SK-N-MC (cell line): ENCODE measurements around the gene RER1.

Source experiments
- DNase-seq: peaks from one replicate; pipeline ENCODE4 v3.0.0-alpha.2; 2011; ENCODE audit warnings: low read depth, low spot score
- H3K27ac ChIP-seq: fragments of 200-600 bp; sonication (generic); 2 replicates; pipeline ENCODE4 v1.5.1; 2016; ENCODE audit warnings: mixed run types
- H3K36me3 ChIP-seq: fragments of 200-600 bp; sonication (generic); 2 replicates; pipeline ENCODE4 v1.6.1; 2017; ENCODE audit warnings: antibody characterized with exemption, low read length, mixed read lengths; ENCODE audit not compliant: insufficient read depth
- H3K4me3 ChIP-seq: fragments of 200-600 bp; sonication (generic); 2 replicates; pipeline ENCODE4 v1.5.1; 2016
- H3K9ac ChIP-seq: fragments of 200-600 bp; sonication (generic); 2 replicates; pipeline ENCODE4 v1.8.0; 2017; ENCODE audit warnings: mixed run types, mixed read lengths; ENCODE audit not compliant: insufficient read length
- H3K9me3 ChIP-seq: fragments of 200-600 bp; sonication (generic); 2 replicates; pipeline ENCODE4 v1.6.1; 2017; ENCODE audit warnings: low read depth, mild to moderate bottlenecking, antibody characterized with exemption, low read length, moderate library complexity, mixed read lengths
- EZH2 ChIP-seq: fragments of 200-600 bp; sonication (generic); IDR thresholded peaks from one replicate; pipeline ENCODE4 v1.6.1; 2017; ENCODE audit warnings: antibody characterized with exemption
- FOXP2 ChIP-seq: optimal IDR thresholded peaks from 2 replicates; pipeline ENCODE3; 2011; ENCODE audit warnings: mild to moderate bottlenecking, moderate library complexity; ENCODE audit not compliant: insufficient read depth; ENCODE audit errors: extremely low read length, control extremely low read depth
- POLR2AphosphoS5 ChIP-seq: IDR thresholded peaks from 2 replicates; pipeline ENCODE4 v1.6.1; 2012; ENCODE audit warnings: mild to moderate bottlenecking, low read depth, low read length, borderline replicate concordance

The RER1 gene

DNA sequence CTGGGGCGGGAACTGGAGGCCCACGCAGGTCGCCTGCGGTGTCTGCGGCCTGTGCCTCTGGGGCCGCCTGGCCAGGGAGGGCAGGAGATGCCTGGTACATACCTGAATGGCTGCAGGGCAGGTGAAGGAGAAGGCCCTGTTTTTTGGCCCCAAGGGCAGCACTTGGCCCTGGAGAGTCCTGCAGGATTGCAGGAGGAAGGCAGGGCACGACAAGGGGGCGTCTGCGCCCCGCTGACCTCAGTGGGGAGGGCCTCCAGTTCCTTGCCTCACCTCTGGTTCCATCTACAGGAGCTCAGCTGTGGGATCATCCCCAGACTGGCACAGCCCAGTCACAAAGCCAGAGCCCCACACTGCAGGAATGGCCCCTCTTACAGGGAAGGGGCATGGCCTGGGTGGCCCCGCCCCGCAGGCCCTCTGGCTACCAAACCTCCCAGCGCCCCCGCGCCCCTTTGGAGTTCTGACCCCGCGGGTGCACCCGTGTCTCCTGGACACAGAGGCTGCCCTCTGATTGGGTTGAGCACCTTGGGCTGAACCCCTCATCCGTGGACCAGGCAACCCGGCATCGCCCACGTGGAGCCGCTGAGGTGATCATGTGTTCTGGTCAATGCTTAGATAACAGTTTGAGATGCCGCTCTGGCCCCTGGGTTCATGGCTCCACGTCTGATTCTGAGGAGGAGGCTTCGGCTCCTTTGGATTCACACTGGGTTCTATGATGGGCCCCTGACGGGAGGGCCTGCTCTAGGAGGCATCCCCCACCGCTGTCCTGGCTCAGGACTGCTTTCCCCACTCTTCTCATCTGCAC is 22.1 kb downstream of the RER1 start:
- H3K9ac ChIP-seq: peak overlapping the region; percentile 66
- no peak for DNase-seq
- peak overlapping the region; percentile 96 for H3K4me3 ChIP-seq
- TF ChIP-seq FOXP2 (no peak), POLR2AphosphoS5 (no peak), EZH2 (no peak)
- H3K27ac ChIP-seq: no peak overlapping the region
- H3K9me3 ChIP-seq: no peaks in the 10 kb centered on the region
- no peaks in the 10 kb centered on the region for H3K36me3 ChIP-seq

DNA sequence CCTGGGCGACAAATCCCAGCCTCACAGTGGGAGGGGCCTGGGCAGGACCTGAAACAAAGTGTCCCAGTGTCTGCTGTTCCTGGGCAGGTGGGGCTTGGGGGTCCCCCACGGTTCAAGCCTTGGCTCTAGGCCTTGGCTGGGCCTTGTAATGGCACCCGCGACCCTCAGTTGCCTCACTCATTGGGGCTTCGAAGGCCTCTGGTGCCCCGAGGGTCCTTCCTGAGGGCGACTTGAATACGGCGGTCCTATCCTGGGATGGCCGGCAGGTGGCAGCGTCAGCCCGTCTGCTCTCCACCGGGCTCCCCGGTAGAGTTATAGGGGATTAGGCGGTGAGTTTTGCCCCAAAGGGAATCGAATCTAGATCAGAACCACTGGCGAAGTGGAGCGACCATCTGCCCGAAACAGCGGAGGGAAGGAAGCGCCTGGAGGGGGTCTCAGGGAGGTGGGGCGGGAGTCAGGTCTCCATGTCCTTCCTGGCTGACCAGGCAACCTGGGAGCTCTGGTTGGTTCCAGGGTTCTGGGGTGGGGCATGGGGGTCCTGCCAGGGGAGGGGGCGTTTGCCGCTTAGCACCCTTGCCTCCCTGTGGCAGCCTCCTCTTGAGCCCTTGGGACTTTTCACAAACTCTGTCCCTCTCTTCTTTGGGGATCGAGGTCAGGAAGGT is 22.8 kb downstream of the RER1 start:
- Histone ChIP-seq H3K9me3 (no peaks in the 10 kb centered on the region), H3K27ac (no peak overlapping the region), H3K4me3 (peak overlapping the region; percentile 18), H3K9ac (no peak overlapping the region), H3K36me3 (no peaks in the 10 kb centered on the region)
- TF ChIP-seq EZH2: no peak
- TF ChIP-seq POLR2AphosphoS5: no peak
- no peak for TF ChIP-seq FOXP2
- DNase-seq: no peak

- Histone ChIP-seq H3K9me3 (no peaks in the 10 kb centered on the region), H3K36me3 (no peaks in the 10 kb centered on the region), H3K27ac (no peak overlapping the region), H3K4me3 (no peak overlapping the region), H3K9ac (no peak overlapping the region)
- no peak for DNase-seq
- TF ChIP-seq EZH2 (no peak), POLR2AphosphoS5 (no peak), FOXP2 (no peak)
Observed at GRCh38 chr1:2415337-2415736, 23.7 kb downstream of the RER1 start.

- Histone ChIP-seq H3K27ac (no peak overlapping the region), H3K9ac (no peak overlapping the region), H3K36me3 (no peaks in the 10 kb centered on the region), H3K9me3 (no peaks in the 10 kb centered on the region), H3K4me3 (no peak overlapping the region)
- TF ChIP-seq FOXP2 (no peak), POLR2AphosphoS5 (no peak), EZH2 (no peak)
- DNase-seq: no peak
Observed at GRCh38 chr1:2415801-2416208, 24.2 kb downstream of the RER1 start.

- no peak overlapping the region for H3K9ac ChIP-seq
- no peaks in the 10 kb centered on the region for H3K36me3 ChIP-seq
- H3K27ac ChIP-seq: no peak overlapping the region
- no peak for TF ChIP-seq EZH2
- no peak for TF ChIP-seq POLR2AphosphoS5
- TF ChIP-seq FOXP2: no peak
- DNase-seq: no peak
- no peak overlapping the region for H3K4me3 ChIP-seq
- no peaks in the 10 kb centered on the region for H3K9me3 ChIP-seq
Observed at GRCh38 chr1:2416403-2416802, 24.8 kb downstream of the RER1 start.

DNA sequence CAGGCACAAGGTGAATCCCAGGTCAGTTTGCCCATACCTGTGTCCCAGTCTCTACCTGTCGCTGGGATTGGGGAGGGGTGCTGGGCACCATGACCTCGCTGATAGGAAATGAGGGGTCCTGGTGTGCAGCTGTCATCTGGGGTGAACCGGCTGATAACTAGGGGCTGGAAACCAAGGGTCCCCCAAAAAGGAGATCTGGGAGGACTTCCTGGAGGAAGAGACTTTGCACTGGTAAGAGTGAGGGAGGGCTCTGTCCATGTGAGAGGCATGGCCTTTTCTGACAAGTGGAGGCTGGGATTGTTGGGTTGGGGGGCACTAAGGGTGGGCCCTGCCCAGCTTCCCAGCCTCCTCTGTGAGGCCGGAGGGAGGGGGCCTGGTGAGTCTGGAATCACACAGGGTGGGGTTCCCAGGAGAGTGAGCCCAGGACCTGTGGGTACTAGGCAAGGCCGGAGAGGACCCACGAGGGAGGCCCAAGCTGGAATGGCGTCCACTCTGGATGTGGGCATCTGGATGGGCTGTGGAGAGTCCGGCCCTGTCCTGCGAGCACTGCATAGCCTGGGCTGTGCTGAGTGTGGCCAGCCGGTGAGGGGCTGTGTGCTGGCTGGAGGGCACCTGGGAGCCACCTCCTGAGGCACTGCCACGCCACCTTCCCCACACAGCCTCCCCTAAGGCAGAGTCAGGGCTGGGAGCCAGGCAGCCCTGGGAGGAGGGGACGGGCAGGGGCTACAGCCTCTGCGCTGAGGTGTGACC is 25.6 kb downstream of the RER1 start:
- no peaks in the 10 kb centered on the region for H3K9me3 ChIP-seq

DNA sequence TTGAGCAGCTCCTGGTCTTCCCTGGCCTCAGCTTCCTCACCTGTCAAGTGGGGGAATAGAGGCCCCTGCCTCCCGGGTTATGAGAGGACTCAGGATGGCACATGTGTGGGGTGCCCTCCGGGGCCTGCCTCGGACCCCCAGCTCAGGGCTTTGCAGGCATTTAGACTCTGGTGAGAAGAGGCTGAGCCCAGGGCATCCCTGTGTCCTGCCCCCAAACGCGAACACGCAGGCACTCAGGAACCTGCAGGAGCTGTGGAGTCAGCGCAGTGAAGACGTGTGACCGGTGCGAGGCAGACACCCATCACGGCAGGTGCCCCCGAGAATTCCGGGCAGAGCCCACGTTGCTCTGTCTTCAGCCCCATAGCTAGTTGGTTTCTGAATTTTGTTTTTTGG is 26.2 kb downstream of the RER1 start:
- Histone ChIP-seq H3K9ac (no peak overlapping the region), H3K4me3 (no peak overlapping the region), H3K9me3 (no peaks in the 10 kb centered on the region), H3K27ac (no peak overlapping the region), H3K36me3 (no peaks in the 10 kb centered on the region)
- TF ChIP-seq POLR2AphosphoS5 (no peak), FOXP2 (no peak), EZH2 (no peak)
- no peak for DNase-seq

More for the DNA sequence above, 25.6 kb downstream of the RER1 start:
- no peak overlapping the region for H3K9ac ChIP-seq
- no peak for DNase-seq
- H3K36me3 ChIP-seq: no peaks in the 10 kb centered on the region
- H3K27ac ChIP-seq: no peak overlapping the region
- no peak overlapping the region for H3K4me3 ChIP-seq
- TF ChIP-seq EZH2 (no peak), FOXP2 (no peak)

DNA sequence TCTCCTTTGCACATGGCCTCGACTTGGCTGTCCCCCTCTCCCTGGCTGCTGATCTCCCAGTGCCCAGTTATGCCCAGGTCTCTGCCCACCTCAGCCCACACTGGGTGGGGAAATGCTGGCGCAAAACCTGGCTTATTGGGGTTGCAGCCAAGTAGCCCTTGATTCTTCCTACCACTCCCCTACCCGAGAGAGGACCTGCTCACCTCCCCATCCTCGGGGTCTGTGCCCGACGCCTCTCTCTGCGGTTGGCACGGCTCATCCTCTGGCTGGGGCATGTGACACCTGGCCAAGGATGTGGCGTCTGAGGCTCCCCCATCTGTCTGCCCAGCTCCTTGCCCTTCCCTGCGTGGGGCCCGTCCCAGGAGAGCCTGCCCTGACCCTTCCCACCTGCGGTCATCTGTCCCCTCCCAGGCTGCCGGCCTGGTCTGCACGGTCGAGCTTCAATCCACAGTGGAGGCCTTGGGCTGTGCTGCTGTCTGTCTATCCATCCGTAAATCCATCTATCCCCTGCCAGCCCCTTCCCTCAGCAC is 27.2 kb downstream of the RER1 start:
- Histone ChIP-seq H3K9ac (no peak overlapping the region), H3K27ac (no peak overlapping the region), H3K9me3 (no peaks in the 10 kb centered on the region), H3K4me3 (no peak overlapping the region), H3K36me3 (no peaks in the 10 kb centered on the region)
- TF ChIP-seq FOXP2 (no peak), EZH2 (no peak), POLR2AphosphoS5 (no peak)
- DNase-seq: no peak
